Neutrophil (primary cell): ENCODE results near the gene UFD1.

ENCODE experiments used
- H3K27ac ChIP-seq: fragments of 200-600 bp; sonication (generic); 2 replicates; pipeline ENCODE4 v1.5.1; 2016; ENCODE audit warnings: mild to moderate bottlenecking, moderate library complexity
- H3K27me3 ChIP-seq: fragments of 200-600 bp; sonication (generic); 2 replicates; pipeline ENCODE4 v1.6.0; 2016; ENCODE audit warnings: mild to moderate bottlenecking
- H3K36me3 ChIP-seq: fragments of 200-600 bp; sonication (generic); 2 replicates; pipeline ENCODE4 v1.5.1; 2017
- H3K4me1 ChIP-seq, 2 experiments: fragments of 200-600 bp in 1 of 2; sonication (generic) in 1 of 2; 1 replicate in 1 of 2; 2 replicates in 1 of 2; pipeline versions ENCODE4 v1.5.1 to v1.6.1; 2013 to 2016; ENCODE audit warnings: low read depth in 1 of 2, low read length in 1 of 2, mild to moderate bottlenecking in 1 of 2, moderate library complexity in 1 of 2; ENCODE audit not compliant: control insufficient read depth in 1 of 2, insufficient read depth in 1 of 2
- H3K4me3 ChIP-seq, 2 experiments: fragments of 200-600 bp in 1 of 2; sonication (generic) in 1 of 2; 1 replicate in 1 of 2; 2 replicates in 1 of 2; pipeline ENCODE4 v1.5.1; 2013 to 2016; ENCODE audit warnings: low read depth in 1 of 2, low read length in 1 of 2, mild to moderate bottlenecking in 1 of 2, moderate library complexity in 1 of 2
- H3K9me3 ChIP-seq: fragments of 200-600 bp; sonication (generic); 2 replicates; pipeline ENCODE4 v1.5.1; 2016
- CTCF ChIP-seq: fragments of 200-600 bp; sonication (generic); IDR thresholded peaks from 2 replicates; pipeline ENCODE4 v1.5.1; 2016; ENCODE audit warnings: antibody characterized with exemption

UFD1 gene

GRCh38 chr22:19407649-19408606 lies 71.1 kb downstream of the UFD1 start:
- Histone ChIP-seq H3K36me3 (peaks cover 76% of the 10 kb centered on the region), H3K4me1 (peaks cover 3 to 6% of the 10 kb centered on the region in 2 experiments), H3K27me3 (no peaks in the 10 kb centered on the region), H3K27ac (peak overlapping the region; percentile 16), H3K4me3 (no peak overlapping the region), H3K9me3 (no peaks in the 10 kb centered on the region)
- TF ChIP-seq CTCF, result no peak

- no peak overlapping the region for H3K4me3 ChIP-seq
Measured at GRCh38 chr22:19406846-19407245, 72.1 kb downstream of the UFD1 start.

GRCh38 chr22:19406281-19406811 lies 72.6 kb downstream of the UFD1 start:
- TF ChIP-seq CTCF, result no peak
- H3K27ac ChIP-seq, result peak overlapping the region; percentile 30
- H3K9me3 ChIP-seq, result no peaks in the 10 kb centered on the region
- H3K27me3 ChIP-seq, result no peaks in the 10 kb centered on the region
- no peaks in the 10 kb centered on the region for H3K4me1 ChIP-seq
- H3K4me3 ChIP-seq, result no peak overlapping the region
- H3K36me3 ChIP-seq, result peaks cover 91% of the 10 kb centered on the region

More at GRCh38 chr22:19406846-19407245, 72.1 kb downstream of the UFD1 start:
- peak overlapping the region; percentile 30 for H3K27ac ChIP-seq
- H3K4me1 ChIP-seq, result no peaks in the 10 kb centered on the region
- no peak for TF ChIP-seq CTCF
- H3K9me3 ChIP-seq, result no peaks in the 10 kb centered on the region
- H3K27me3 ChIP-seq, result no peaks in the 10 kb centered on the region
- H3K36me3 ChIP-seq, result peaks cover 86% of the 10 kb centered on the region

GRCh38 chr22:19405652-19406051 lies 73.3 kb downstream of the UFD1 start:
- TF ChIP-seq CTCF, result no peak
- no peak overlapping the region for H3K27ac ChIP-seq
- H3K4me3 ChIP-seq, result no peak overlapping the region
- no peaks in the 10 kb centered on the region for H3K9me3 ChIP-seq
- H3K4me1 ChIP-seq, result no peaks in the 10 kb centered on the region
- H3K27me3 ChIP-seq, result no peaks in the 10 kb centered on the region
- H3K36me3 ChIP-seq, result peaks cover 92% of the 10 kb centered on the region

- no peak for TF ChIP-seq CTCF
- peaks cover 92% of the 10 kb centered on the region for H3K36me3 ChIP-seq
- H3K9me3 ChIP-seq, result no peaks in the 10 kb centered on the region
- H3K4me3 ChIP-seq, result no peak overlapping the region
- H3K27ac ChIP-seq, result no peak overlapping the region
- no peaks in the 10 kb centered on the region for H3K27me3 ChIP-seq
- H3K4me1 ChIP-seq, result no peaks in the 10 kb centered on the region
Measured at GRCh38 chr22:19405133-19405532, 73.9 kb downstream of the UFD1 start.
